HCT116 (cell line): ENCODE measurements around the gene PITPNC1. TPM values are rescaled to one million over a fixed set of nuclear protein-coding genes. Genes with fewer than 3 reads are reported as not detected.

Experiments used
- ATAC-seq: fragments of 200-7000 bp; cut with Tn5 transposase; 2 replicates; pipeline ENCODE4 v1.9.1; 2020; ENCODE audit warnings: mild to moderate bottlenecking, moderate library complexity
- BruUV-seq: library from RNA; stranded (reverse); fragments of 400-500 nt; replicated peaks from 2 replicates; lab custom pipeline; 2021; lab: Mats Ljungman, UMichigan
- CTCF ChIA-PET: fragments of 300-600 bp; sonication (Branson Sonifier 250); formaldehyde crosslinking; loops from one replicate; lab custom pipeline; 2021; ENCODE audit warnings: antibody characterized with exemption; lab: Charles Lee
- POLR2A ChIA-PET: fragments of 300-600, 350-600 bp; sonication (Branson Sonifier 250); formaldehyde crosslinking; loops from one replicate; lab custom pipeline; 2021; ENCODE audit warnings: antibody characterized with exemption; lab: Charles Lee
- RAD21 ChIA-PET, 2 experiments: fragments of 300-600 bp; sonication (Branson Sonifier 250); formaldehyde crosslinking; loops; one replicate each; lab custom pipeline; 2023; ENCODE audit warnings: low total read pairs in 2 of 2; ENCODE audit not compliant: uncharacterized antibody in 2 of 2, unreplicated experiment in 2 of 2, low non-redundant PET in 1 of 2; lab: Charles Lee
- DNase-seq: peaks from one replicate; pipeline ENCODE4 v3.0.0-alpha.2; 2010; ENCODE audit warnings: low read depth, low spot score
- H2AFZ ChIP-seq: fragments of 200-600 bp; shearing (Covaris generic), sonication (generic); 2 replicates; pipeline ENCODE4 v1.6.1; 2017; ENCODE audit warnings: low read depth, mixed run types, mixed read lengths, antibody characterized with exemption, low read length; ENCODE audit not compliant: poor library complexity, severe bottlenecking
- H3K27ac ChIP-seq: 2 replicates; pipeline ENCODE4 v1.5.1; 2012; ENCODE audit warnings: low read depth, low read length
- H3K27me3 ChIP-seq: fragments of 200-600 bp; sonication (generic); 2 replicates; pipeline ENCODE4 v1.6.1; 2016; ENCODE audit warnings: mixed run types, low read length, mixed read lengths; ENCODE audit not compliant: insufficient read depth
- H3K36me3 ChIP-seq, 2 experiments: fragments of 200-500 bp in 1 of 2; fragments of 200-600 bp in 1 of 2; sonication (Bioruptor generic) in 1 of 2; sonication (generic) in 1 of 2; 2 replicates each; pipeline versions ENCODE4 v1.5.1 to v1.6.1; 2014 to 2016; ENCODE audit warnings: low read length in 2 of 2, inconsistent platforms in 1 of 2, mixed read lengths in 1 of 2, mixed run types in 1 of 2; ENCODE audit not compliant: insufficient read depth in 2 of 2, control insufficient read depth in 1 of 2
- H3K4me1 ChIP-seq, 2 experiments: fragments of 200-600 bp in 1 of 2; sonication (generic) in 1 of 2; 2 replicates each; pipeline versions ENCODE4 v1.5.1 to v1.6.1; 2012 to 2017; ENCODE audit warnings: low read length in 2 of 2, inconsistent platforms in 1 of 2, mild to moderate bottlenecking in 1 of 2, mixed read lengths in 1 of 2, mixed run types in 1 of 2, moderate library complexity in 1 of 2; ENCODE audit not compliant: insufficient read depth in 2 of 2, control insufficient read depth in 1 of 2
- H3K4me2 ChIP-seq: fragments of 200-600 bp; sonication (generic); 2 replicates; pipeline ENCODE4 v1.6.1; 2017; ENCODE audit warnings: mixed run types, low read length, mixed read lengths
- H3K4me3 ChIP-seq, 2 experiments: fragments of 200-600 bp in 1 of 2; sonication (generic) in 1 of 2; replicated peaks in 1 of 2; 2 replicates each; pipeline ENCODE4 v1.5.1; 2011 to 2016; ENCODE audit warnings: low read length in 2 of 2, control low read depth in 1 of 2, low read depth in 1 of 2, mild to moderate bottlenecking in 1 of 2, mixed read lengths in 1 of 2, mixed run types in 1 of 2
- H3K79me2 ChIP-seq: fragments of 200-600 bp; sonication (generic); 2 replicates; pipeline ENCODE4 v1.6.1; 2017; ENCODE audit warnings: mild to moderate bottlenecking, mixed run types, low read length, moderate library complexity, mixed read lengths; ENCODE audit not compliant: insufficient read depth
- H3K9ac ChIP-seq: fragments of 200-600 bp; sonication (generic); 2 replicates; pipeline ENCODE4 v1.6.1; 2016; ENCODE audit warnings: low read length, mixed read lengths
- H3K9me2 ChIP-seq: fragments of 200-600 bp; sonication (generic), shearing (Covaris generic); 2 replicates; pipeline ENCODE4 v1.6.1; 2017; ENCODE audit warnings: mixed run types, mild to moderate bottlenecking, moderate library complexity; ENCODE audit not compliant: insufficient read depth
- H3K9me3 ChIP-seq, 2 experiments: fragments of 200-500 bp in 1 of 2; fragments of 200-600 bp in 1 of 2; sonication (Bioruptor generic) in 1 of 2; sonication (generic) in 1 of 2; 2 replicates each; pipeline ENCODE4 v1.6.1; 2014 to 2017; ENCODE audit warnings: low read length in 2 of 2, mixed read lengths in 2 of 2, inconsistent platforms in 1 of 2, low read depth in 1 of 2, mild to moderate bottlenecking in 1 of 2, mixed run types in 1 of 2, moderate library complexity in 1 of 2; ENCODE audit not compliant: control insufficient read depth in 1 of 2, insufficient read depth in 1 of 2
- H4K20me1 ChIP-seq: fragments of 200-600 bp; sonication (generic), shearing (Covaris generic); 2 replicates; pipeline ENCODE4 v1.6.1; 2017; ENCODE audit warnings: mixed run types, mild to moderate bottlenecking, moderate library complexity; ENCODE audit not compliant: insufficient read depth
- ATF3 ChIP-seq: IDR thresholded peaks from 2 replicates; pipeline ENCODE4 v1.6.1; 2012
- CEBPB ChIP-seq: IDR thresholded peaks from 2 replicates; pipeline ENCODE4 v1.6.1; 2012; ENCODE audit warnings: low read depth
- CTCF ChIP-seq, 3 experiments: fragments of 200-600 bp in 1 of 3; sonication (generic) in 1 of 3; IDR thresholded peaks in 2 of 3; conservative IDR thresholded peaks in 1 of 3; 2 replicates each; pipeline ENCODE4 v1.5.1; 2012 to 2017; ENCODE audit warnings: low read depth in 2 of 3, low read length in 2 of 3, antibody characterized with exemption in 1 of 3, borderline replicate concordance in 1 of 3, control low read depth in 1 of 3, mild to moderate bottlenecking in 1 of 3, mixed read lengths in 1 of 3, mixed run types in 1 of 3, moderate library complexity in 1 of 3; ENCODE audit not compliant: insufficient read depth in 1 of 3
- EZH2 ChIP-seq: fragments of 200-600 bp; sonication (generic); IDR thresholded peaks from 2 replicates; pipeline ENCODE4 v1.6.1; 2017; ENCODE audit warnings: antibody characterized with exemption, mixed run types
- JUND ChIP-seq: IDR thresholded peaks from 2 replicates; pipeline ENCODE4 v1.6.1; 2012
- POLR2A ChIP-seq: IDR thresholded peaks from 2 replicates; pipeline ENCODE4 v1.7.0; 2011; ENCODE audit warnings: borderline replicate concordance; ENCODE audit not compliant: insufficient read depth, insufficient read length; ENCODE audit errors: extremely low read depth
- POLR2AphosphoS5 ChIP-seq: IDR thresholded peaks from 2 replicates; pipeline ENCODE4 v1.6.1; 2011; ENCODE audit warnings: mild to moderate bottlenecking, low read depth, low read length, moderate library complexity
- RAD21 ChIP-seq: IDR thresholded peaks from 2 replicates; pipeline ENCODE4 v1.6.1; 2012; ENCODE audit warnings: low read depth, mild to moderate bottlenecking
- REST ChIP-seq: IDR thresholded peaks from 2 replicates; pipeline ENCODE4 v1.6.1; 2012; ENCODE audit warnings: low read depth
- SP1 ChIP-seq: IDR thresholded peaks from 2 replicates; pipeline ENCODE4 v1.6.1; 2012; ENCODE audit warnings: low read depth
- SRF ChIP-seq: IDR thresholded peaks from 2 replicates; pipeline ENCODE4 v1.6.1; 2012; ENCODE audit warnings: low read depth
- ZFX ChIP-seq: fragments of 450-650 bp; IDR thresholded peaks from 2 replicates; pipeline ENCODE4 v1.6.1; 2017
- ZNF274 ChIP-seq: fragments of 200-500 bp; sonication (Bioruptor generic); IDR thresholded peaks from 2 replicates; pipeline ENCODE4 v1.6.1; 2014; ENCODE audit warnings: mild to moderate bottlenecking, low read depth, low read length, inconsistent platforms
- intact Hi-C: fragments of 100-400 bp; cut with micrococcal nuclease; formaldehyde crosslinking; loops from 2 replicates; pipeline ENCODE4 v1.10.0; 2022
- total RNA-seq: library from RNA; stranded (reverse); gene quantifications from one replicate; pipeline ENCODE4 v1.2.1, GENCODE V29; 2021; ENCODE audit not compliant: unreplicated experiment
- TF ChIP-seq, protein P1 (sequence below): IDR thresholded peaks from 2 replicates; pipeline ENCODE4 v1.6.1; 2012

Gene PITPNC1
- total RNA-seq, 1 experiment from 2014 or later = 41.9 TPM

DNA sequence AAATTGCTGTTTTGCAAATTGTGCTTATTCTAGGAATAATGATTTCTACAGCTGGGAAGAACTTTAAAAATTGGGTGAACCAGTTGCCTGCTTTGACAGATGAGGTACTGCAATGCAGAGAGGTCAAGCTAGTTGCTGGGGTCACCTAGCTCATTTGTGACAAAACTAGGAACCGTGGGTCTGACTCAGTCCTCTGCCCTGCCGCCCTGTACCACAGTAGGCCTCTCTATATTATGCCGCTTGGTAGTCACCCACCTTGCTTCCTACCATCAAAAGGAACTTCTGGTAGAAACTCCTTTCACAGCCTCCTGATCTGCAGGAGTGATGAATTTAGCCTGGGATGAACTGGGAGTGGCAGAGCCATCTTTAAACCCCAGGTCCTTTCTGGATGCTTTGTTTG, 105.7 kb downstream of the PITPNC1 start:
- Histone ChIP-seq H3K36me3 (no peaks in the 10 kb centered on the region), H3K4me1 (peaks cover 1 to 24% of the 10 kb centered on the region in 2 experiments), H3K9me2 (no peaks in the 10 kb centered on the region), H3K9ac (no peak overlapping the region), H3K4me3 (no peak overlapping the region), H3K27me3 (no peaks in the 10 kb centered on the region), H3K4me2 (no peak overlapping the region), H2AFZ (no peak overlapping the region), H3K27ac (no peak overlapping the region), H3K9me3 (no peaks in the 10 kb centered on the region), H3K79me2 (peaks cover 23% of the 10 kb centered on the region; the same call in 1 of the 2 replicates), H4K20me1 (no peaks in the 10 kb centered on the region)
- POLR2A ChIA-PET = interaction anchor here (0.5 to 1.8 kb wide), 2 partner anchors 8 to 10 kb away, joined by 4 to 6 read pairs; no protein-coding TSS in a partner anchor
- BruUV-seq = no TSS peak
- RAD21 ChIA-PET = no interaction called here
- no peak for TF ChIP-seq POLR2AphosphoS5
- TF ChIP-seq JUND = no peak
- TF ChIP-seq CTCF (IDR thresholded peaks at IDR 0.05 in 2 of 3, conservative IDR thresholded peaks at IDR 0.05 in 1 of 3; ENCODE audit: borderline replicate concordance in 1 of 3, insufficient read depth in 1 of 3, low read depth in 2 of 3, low read length in 2 of 3) = no peak
- no peak for TF ChIP-seq ATF3
- no peak for TF ChIP-seq EZH2
- TF ChIP-seq ZFX = no peak
- TF ChIP-seq SRF = no peak
- TF ChIP-seq, protein P1, sequence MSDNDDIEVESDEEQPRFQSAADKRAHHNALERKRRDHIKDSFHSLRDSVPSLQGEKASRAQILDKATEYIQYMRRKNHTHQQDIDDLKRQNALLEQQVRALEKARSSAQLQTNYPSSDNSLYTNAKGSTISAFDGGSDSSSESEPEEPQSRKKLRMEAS = no peak
- no peak for TF ChIP-seq REST
- no peak for TF ChIP-seq CEBPB
- no peak for TF ChIP-seq ZNF274
- TF ChIP-seq RAD21 = no peak
- TF ChIP-seq SP1 = no peak
- TF ChIP-seq POLR2A = no peak
- CTCF ChIA-PET = interaction anchor here (1.5 to 2.8 kb wide), 2 partner anchors 8 to 104 kb away, joined by 4 to 14 read pairs; no protein-coding TSS in a partner anchor
- ATAC-seq (no peak), DNase-seq (no peak)
- intact Hi-C loops = no loop called here
